IPS DF 19.7 (cell line): ENCODE measurements around the gene GSS.
"Not testable (repeated sequence)": the region's sequence is repeated elsewhere in the genome, so short reads cannot be mapped to it uniquely, and the experiment has no call there.

ENCODE experiments used
- DNase-seq: peaks from one replicate; pipeline ENCODE4 v3.0.0-alpha.2; 2013; ENCODE audit warnings: low read depth, low spot score

Gene GSS

GRCh38 chr20:34907616-34908469, 47.8 kb downstream of the GSS start:
- no peak for DNase-seq

GRCh38 chr20:34904202-34904621, 51.4 kb downstream of the GSS start:
- DNase-seq, result no peak

- DNase-seq, result not testable (repeated sequence)
These were observed 56.9 kb downstream of the GSS start for GRCh38 chr20:34898731-34899130.

- not testable (repeated sequence) for DNase-seq
These were observed 57.5 kb downstream of the GSS start for GRCh38 chr20:34898129-34898528.

- DNase-seq, result no peak
These were observed 59.5 kb downstream of the GSS start for GRCh38 chr20:34896086-34896621.

GRCh38 chr20:34895465-34895864, 60.1 kb downstream of the GSS start:
- DNase-seq, result no peak

GRCh38 chr20:34894723-34895122, 60.9 kb downstream of the GSS start:
- no peak for DNase-seq

GRCh38 chr20:34892671-34893070, 62.9 kb downstream of the GSS start:
- DNase-seq, result no peak

- no peak for DNase-seq
These were observed 64.2 kb downstream of the GSS start for GRCh38 chr20:34891166-34892062.

- no peak for DNase-seq
These were observed 67.1 kb downstream of the GSS start for GRCh38 chr20:34888468-34888867.

- DNase-seq, result no peak
These were observed 68.6 kb downstream of the GSS start for GRCh38 chr20:34887023-34887422.

GRCh38 chr20:34886122-34886521, 69.5 kb downstream of the GSS start:
- no peak for DNase-seq

GRCh38 chr20:34884260-34884659, 71.3 kb downstream of the GSS start:
- DNase-seq, result no peak

GRCh38 chr20:34883809-34884208, 71.8 kb downstream of the GSS start:
- DNase-seq, result no peak

GRCh38 chr20:34883087-34883688, 72.4 kb downstream of the GSS start:
- DNase-seq, result no peak

GRCh38 chr20:34881689-34882088, 73.9 kb downstream of the GSS start:
- no peak for DNase-seq

- DNase-seq, result not testable (repeated sequence)
These were observed 74.6 kb downstream of the GSS start for GRCh38 chr20:34880971-34881370.

- no peak for DNase-seq
These were observed 75.3 kb downstream of the GSS start for GRCh38 chr20:34880215-34880850.
